ENCODE measurements around the gene WDR1. TPM values are rescaled to one million over a fixed set of nuclear protein-coding genes. Genes with fewer than 3 reads are reported as not detected.

Gene WDR1
- total RNA-seq, 1 experiment from 2014 or later, result 223 TPM

DNA sequence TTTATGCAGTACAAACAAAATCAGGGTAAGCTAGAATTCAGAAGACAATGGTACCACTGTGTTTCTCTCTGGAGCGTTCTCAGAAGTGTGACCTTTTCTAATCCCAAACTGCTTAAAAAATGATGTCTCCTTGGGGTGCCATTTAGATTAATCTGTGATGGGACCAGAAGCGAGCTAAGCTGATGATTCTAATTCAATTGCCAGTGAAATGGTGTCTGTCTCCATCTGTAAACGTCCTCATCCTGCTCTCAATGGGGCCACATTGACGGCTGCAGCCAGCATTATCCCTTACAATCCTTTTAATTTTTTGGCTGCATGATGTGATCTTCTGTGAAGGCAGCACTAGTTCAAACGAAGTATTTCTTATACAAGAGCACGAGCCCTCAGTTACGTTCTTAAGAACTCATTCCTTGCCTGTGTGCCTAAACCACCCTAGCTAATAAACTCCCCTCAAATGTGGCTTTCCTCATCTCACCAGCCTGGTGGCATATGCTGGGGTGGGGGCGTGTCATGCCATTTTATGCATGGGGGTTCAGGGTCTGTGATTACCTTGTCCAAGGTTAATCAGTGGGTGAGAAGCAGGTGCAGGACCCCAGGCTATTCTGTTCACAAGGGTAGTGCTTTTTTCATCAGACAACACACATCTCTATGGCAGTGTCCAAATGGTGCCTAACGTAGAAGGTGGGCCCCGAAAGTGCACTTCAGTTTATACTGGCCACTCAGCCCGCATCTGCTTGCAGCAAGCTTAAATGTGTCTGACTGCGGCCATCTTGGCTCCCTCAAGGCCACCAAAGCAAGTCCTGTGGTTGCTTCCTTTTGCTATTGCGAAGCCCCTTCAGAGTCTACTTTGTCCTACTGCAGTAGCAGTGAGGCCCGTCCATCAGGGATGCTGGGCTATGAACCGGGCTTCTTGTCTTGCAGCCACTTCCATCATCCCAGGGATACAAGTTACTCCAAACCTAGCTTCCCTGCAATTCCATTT lies 49.6 kb downstream of the WDR1 start:
- H4K20me1 ChIP-seq (ENCODE audit: insufficient read depth), result no peaks in the 10 kb centered on the region
- H3K9ac ChIP-seq (ENCODE audit: low read length), result no peak overlapping the region
- H3K27me3 ChIP-seq (ENCODE audit: insufficient read depth, low read length), result no peaks in the 10 kb centered on the region
- no peak for DNase-seq (ENCODE audit: low read depth, low spot score)
- no peak overlapping the region for H3K4me2 ChIP-seq (ENCODE audit: low read length)
- ChIA-PET CTCF (no interaction called here), RAD21 (ENCODE audit: low non-redundant PET in 1 of 2, low total read pairs in 2 of 2, uncharacterized antibody in 2 of 2, unreplicated experiment in 2 of 2) (no interaction called here), POLR2A (no interaction called here)
- no peak overlapping the region for H3K27ac ChIP-seq (ENCODE audit: low read depth, low read length)
- TF ChIP-seq ELF1 (IDR thresholded peaks at IDR 0.05; ENCODE audit: borderline replicate concordance, low read depth) (no peak), YY1 (IDR thresholded peaks at IDR 0.05; ENCODE audit: extremely low read depth, insufficient replicate concordance, low read depth, low read length) (no peak), FOSL1 (IDR thresholded peaks at IDR 0.05; ENCODE audit: low read depth) (no peak), EZH2phosphoT487 (IDR thresholded peaks at IDR 0.05; ENCODE audit: borderline replicate concordance) (no peak), SRF (IDR thresholded peaks at IDR 0.05; ENCODE audit: low read depth) (no peak), POLR2AphosphoS5 (IDR thresholded peaks at IDR 0.05; ENCODE audit: low read depth, low read length) (no peak), SIN3A (IDR thresholded peaks at IDR 0.05; ENCODE audit: low read depth) (no peak), ZFX (IDR thresholded peaks at IDR 0.05) (no peak), CBX3 (IDR thresholded peaks at IDR 0.05; ENCODE audit: low read depth) (no peak), EZH2 (IDR thresholded peaks at IDR 0.05) (no peak), POLR2A (IDR thresholded peaks at IDR 0.05; ENCODE audit: borderline replicate concordance, extremely low read depth, insufficient read depth, insufficient read length) (no peak), TCF7L2 (IDR thresholded peaks at IDR 0.05; ENCODE audit: borderline replicate concordance, extremely low read depth, insufficient read depth, insufficient read length) (no peak)
- TF ChIP-seq, protein P1, sequence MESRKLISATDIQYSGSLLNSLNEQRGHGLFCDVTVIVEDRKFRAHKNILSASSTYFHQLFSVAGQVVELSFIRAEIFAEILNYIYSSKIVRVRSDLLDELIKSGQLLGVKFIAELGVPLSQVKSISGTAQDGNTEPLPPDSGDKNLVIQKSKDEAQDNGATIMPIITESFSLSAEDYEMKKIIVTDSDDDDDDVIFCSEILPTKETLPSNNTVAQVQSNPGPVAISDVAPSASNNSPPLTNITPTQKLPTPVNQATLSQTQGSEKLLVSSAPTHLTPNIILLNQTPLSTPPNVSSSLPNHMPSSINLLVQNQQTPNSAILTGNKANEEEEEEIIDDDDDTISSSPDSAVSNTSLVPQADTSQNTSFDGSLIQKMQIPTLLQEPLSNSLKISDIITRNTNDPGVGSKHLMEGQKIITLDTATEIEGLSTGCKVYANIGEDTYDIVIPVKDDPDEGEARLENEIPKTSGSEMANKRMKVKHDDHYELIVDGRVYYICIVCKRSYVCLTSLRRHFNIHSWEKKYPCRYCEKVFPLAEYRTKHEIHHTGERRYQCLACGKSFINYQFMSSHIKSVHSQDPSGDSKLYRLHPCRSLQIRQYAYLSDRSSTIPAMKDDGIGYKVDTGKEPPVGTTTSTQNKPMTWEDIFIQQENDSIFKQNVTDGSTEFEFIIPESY (IDR thresholded peaks at IDR 0.05; ENCODE audit: extremely low read depth, insufficient replicate concordance, low read length), result no peak
- TF ChIP-seq, protein P2, sequence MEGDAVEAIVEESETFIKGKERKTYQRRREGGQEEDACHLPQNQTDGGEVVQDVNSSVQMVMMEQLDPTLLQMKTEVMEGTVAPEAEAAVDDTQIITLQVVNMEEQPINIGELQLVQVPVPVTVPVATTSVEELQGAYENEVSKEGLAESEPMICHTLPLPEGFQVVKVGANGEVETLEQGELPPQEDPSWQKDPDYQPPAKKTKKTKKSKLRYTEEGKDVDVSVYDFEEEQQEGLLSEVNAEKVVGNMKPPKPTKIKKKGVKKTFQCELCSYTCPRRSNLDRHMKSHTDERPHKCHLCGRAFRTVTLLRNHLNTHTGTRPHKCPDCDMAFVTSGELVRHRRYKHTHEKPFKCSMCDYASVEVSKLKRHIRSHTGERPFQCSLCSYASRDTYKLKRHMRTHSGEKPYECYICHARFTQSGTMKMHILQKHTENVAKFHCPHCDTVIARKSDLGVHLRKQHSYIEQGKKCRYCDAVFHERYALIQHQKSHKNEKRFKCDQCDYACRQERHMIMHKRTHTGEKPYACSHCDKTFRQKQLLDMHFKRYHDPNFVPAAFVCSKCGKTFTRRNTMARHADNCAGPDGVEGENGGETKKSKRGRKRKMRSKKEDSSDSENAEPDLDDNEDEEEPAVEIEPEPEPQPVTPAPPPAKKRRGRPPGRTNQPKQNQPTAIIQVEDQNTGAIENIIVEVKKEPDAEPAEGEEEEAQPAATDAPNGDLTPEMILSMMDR (IDR thresholded peaks at IDR 0.05 in 2 of 3, conservative IDR thresholded peaks at IDR 0.05 in 1 of 3; ENCODE audit: borderline replicate concordance in 1 of 3, insufficient read depth in 1 of 3, low read depth in 2 of 3, low read length in 2 of 3), result no peak
- TF ChIP-seq, protein P3, sequence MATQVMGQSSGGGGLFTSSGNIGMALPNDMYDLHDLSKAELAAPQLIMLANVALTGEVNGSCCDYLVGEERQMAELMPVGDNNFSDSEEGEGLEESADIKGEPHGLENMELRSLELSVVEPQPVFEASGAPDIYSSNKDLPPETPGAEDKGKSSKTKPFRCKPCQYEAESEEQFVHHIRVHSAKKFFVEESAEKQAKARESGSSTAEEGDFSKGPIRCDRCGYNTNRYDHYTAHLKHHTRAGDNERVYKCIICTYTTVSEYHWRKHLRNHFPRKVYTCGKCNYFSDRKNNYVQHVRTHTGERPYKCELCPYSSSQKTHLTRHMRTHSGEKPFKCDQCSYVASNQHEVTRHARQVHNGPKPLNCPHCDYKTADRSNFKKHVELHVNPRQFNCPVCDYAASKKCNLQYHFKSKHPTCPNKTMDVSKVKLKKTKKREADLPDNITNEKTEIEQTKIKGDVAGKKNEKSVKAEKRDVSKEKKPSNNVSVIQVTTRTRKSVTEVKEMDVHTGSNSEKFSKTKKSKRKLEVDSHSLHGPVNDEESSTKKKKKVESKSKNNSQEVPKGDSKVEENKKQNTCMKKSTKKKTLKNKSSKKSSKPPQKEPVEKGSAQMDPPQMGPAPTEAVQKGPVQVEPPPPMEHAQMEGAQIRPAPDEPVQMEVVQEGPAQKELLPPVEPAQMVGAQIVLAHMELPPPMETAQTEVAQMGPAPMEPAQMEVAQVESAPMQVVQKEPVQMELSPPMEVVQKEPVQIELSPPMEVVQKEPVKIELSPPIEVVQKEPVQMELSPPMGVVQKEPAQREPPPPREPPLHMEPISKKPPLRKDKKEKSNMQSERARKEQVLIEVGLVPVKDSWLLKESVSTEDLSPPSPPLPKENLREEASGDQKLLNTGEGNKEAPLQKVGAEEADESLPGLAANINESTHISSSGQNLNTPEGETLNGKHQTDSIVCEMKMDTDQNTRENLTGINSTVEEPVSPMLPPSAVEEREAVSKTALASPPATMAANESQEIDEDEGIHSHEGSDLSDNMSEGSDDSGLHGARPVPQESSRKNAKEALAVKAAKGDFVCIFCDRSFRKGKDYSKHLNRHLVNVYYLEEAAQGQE (IDR thresholded peaks at IDR 0.05; ENCODE audit: low read depth), result no peak
- H3K9me2 ChIP-seq (ENCODE audit: insufficient read depth), result no peaks in the 10 kb centered on the region
- no peaks in the 10 kb centered on the region for H3K79me2 ChIP-seq (ENCODE audit: insufficient read depth, low read length)
- no peak overlapping the region for H3K4me3 ChIP-seq (replicated peaks in 1 of 2; ENCODE audit: low read depth in 1 of 2, low read length in 2 of 2)
- no peaks in the 10 kb centered on the region for H3K36me3 ChIP-seq (ENCODE audit: control insufficient read depth in 1 of 2, insufficient read depth in 2 of 2, low read length in 2 of 2)
- no peak overlapping the region for H2AFZ ChIP-seq (ENCODE audit: low read depth, low read length, poor library complexity, severe bottlenecking)
- no peak for ATAC-seq
- H3K9me3 ChIP-seq (ENCODE audit: control insufficient read depth in 1 of 2, insufficient read depth in 1 of 2, low read depth in 1 of 2, low read length in 2 of 2), result no peaks in the 10 kb centered on the region
- intact Hi-C loops (cut with micrococcal nuclease), result no loop called here
- no peaks in the 10 kb centered on the region for H3K4me1 ChIP-seq (ENCODE audit: control insufficient read depth in 1 of 2, insufficient read depth in 2 of 2, low read length in 2 of 2)
- BruUV-seq (replicated peaks), result no TSS peak
